Neuron (in vitro differentiated cells): ENCODE measurements around the gene TAAR9.

Source experiments
- H2AFZ ChIP-seq: one replicate; pipeline ENCODE4 v1.6.1; 2013; ENCODE audit warnings: low read depth, mild to moderate bottlenecking, inconsistent platforms, low read length, moderate library complexity
- H3K27me3 ChIP-seq: one replicate; pipeline ENCODE4 v1.6.1; 2013; ENCODE audit warnings: low read length; ENCODE audit not compliant: insufficient read depth
- H3K36me3 ChIP-seq: one replicate; pipeline ENCODE4 v1.6.1; 2013; ENCODE audit warnings: low read length; ENCODE audit not compliant: insufficient read depth
- H3K4me1 ChIP-seq: one replicate; pipeline ENCODE4 v1.6.1; 2013; ENCODE audit warnings: low read length; ENCODE audit not compliant: insufficient read depth
- H3K4me3 ChIP-seq: 2 replicates; pipeline ENCODE4 v1.5.1; 2013; ENCODE audit warnings: mild to moderate bottlenecking, low read length, moderate library complexity
- H3K9me3 ChIP-seq: one replicate; pipeline ENCODE4 v1.6.1; 2013; ENCODE audit warnings: low read length

The TAAR9 gene

DNA sequence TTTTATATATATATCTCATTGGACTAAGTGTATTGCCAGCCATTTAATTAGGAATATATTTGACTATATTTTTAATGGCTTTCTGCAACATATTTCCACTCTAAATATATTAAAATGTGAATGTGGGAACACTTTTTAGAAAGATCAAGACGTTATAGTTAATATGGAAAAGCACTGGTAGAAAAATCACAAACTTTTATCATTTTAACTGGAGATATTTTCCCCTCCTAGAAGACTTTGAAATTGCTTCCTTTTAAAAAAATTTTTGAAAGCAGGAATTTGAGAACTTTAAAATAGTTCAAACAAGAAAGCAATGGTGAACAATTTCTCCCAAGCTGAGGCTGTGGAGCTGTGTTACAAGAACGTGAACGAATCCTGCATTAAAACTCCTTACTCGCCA lies at the start of gene TAAR9:
Gene TAAR9 (plus strand): TSS at position 301 of the 400 bp plus-strand sequence. CDS start 13 bp downstream, at position 314.
- no peaks in the 10 kb centered on the region for H3K27me3 ChIP-seq
- H3K4me3 ChIP-seq = no peak within 1 kb of the TSS
- H2AFZ ChIP-seq = no peak within 1 kb of the TSS
- H3K4me1 ChIP-seq = no peaks in the 10 kb centered on the region
- no peaks in the 10 kb centered on the region for H3K36me3 ChIP-seq
- no peaks in the 10 kb centered on the region for H3K9me3 ChIP-seq

DNA sequence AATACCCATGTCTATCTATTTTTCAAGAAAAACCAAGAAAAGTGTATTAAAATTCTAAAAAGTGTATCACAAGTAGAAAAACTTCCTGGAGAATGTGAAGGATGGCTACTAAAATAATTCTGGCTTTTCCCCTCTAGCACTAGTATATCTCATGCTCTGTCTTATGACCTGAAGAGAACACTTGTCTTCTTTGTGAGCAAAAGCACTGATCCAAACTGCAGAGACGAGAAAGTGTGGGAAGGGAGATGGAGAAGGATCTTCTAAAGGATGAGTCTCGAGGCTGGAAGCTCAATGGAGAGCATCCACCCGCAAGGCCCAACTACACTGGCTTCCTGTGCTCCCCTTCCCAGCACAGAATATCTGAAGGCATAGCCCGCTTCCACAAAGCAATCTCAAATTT lies 48.7 kb upstream of the TAAR9 start:
- no peaks in the 10 kb centered on the region for H3K36me3 ChIP-seq
- H3K4me3 ChIP-seq = no peak overlapping the region
- H3K27me3 ChIP-seq = no peaks in the 10 kb centered on the region
- H3K4me1 ChIP-seq = no peaks in the 10 kb centered on the region
- H3K9me3 ChIP-seq = no peaks in the 10 kb centered on the region
- H2AFZ ChIP-seq = no peak overlapping the region

GRCh38 chr6:132490024-132490423 lies 48.1 kb upstream of the TAAR9 start:
- H3K27me3 ChIP-seq = no peaks in the 10 kb centered on the region
- H3K36me3 ChIP-seq = no peaks in the 10 kb centered on the region
- no peaks in the 10 kb centered on the region for H3K4me1 ChIP-seq
- H2AFZ ChIP-seq = no peak overlapping the region
- no peak overlapping the region for H3K4me3 ChIP-seq
- no peaks in the 10 kb centered on the region for H3K9me3 ChIP-seq

DNA sequence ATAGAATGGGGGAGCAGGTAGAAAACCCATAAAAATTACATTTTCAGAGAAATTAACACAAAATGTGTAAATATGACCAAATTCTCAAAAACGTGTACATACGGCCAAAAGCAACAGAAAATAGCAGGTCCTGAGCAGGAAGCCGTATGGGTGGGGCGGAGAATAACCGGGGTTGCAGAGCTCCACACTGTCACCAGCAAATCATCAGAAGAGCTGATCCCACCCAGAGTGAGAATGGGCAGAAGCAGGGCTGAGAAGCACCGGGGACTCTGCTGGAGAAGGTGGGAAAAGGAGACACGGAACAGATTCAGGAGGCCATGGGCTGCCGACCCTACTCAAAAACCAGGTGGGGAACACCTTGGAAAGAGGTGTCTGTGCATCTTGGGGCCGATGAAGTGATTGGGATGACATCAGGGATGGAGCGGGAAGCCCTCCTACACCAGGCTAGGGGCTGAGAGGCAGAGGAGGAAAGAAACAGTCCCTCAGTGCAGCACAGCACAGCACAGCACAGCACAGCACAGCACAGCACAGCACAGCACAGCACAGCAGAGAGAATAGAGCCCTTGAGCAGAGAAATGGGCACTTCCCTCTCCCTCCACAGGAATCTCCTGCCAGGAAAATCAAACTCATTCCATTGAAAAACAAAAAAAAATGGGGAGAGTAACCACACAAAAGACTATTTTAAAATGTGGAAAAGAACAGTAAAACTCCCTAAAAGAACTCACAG lies 47.4 kb upstream of the TAAR9 start:
- Histone ChIP-seq H3K9me3 (no peaks in the 10 kb centered on the region), H3K36me3 (no peaks in the 10 kb centered on the region), H3K4me3 (no peak overlapping the region), H3K4me1 (no peaks in the 10 kb centered on the region), H2AFZ (no peak overlapping the region), H3K27me3 (no peaks in the 10 kb centered on the region)

DNA sequence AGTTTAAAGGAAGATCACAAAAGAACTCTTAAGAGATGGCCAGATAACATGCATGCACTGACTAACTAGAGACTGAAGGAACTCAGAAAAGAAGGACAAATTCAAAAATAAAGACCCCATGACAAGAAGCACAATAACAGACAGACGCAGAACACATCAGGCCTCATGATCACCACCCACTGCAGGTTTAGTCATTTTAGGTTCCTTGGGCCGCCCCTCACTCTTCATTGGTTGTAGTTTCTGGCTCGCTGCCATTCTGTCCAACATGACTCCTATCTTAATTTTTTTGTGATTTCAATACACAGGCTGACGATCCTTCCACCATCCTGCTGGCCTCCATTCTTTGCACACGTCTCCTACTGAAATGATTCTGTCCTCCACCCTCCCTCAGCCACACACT lies 46.8 kb upstream of the TAAR9 start:
- Histone ChIP-seq H2AFZ (no peak overlapping the region), H3K36me3 (no peaks in the 10 kb centered on the region), H3K4me3 (no peak overlapping the region), H3K9me3 (no peaks in the 10 kb centered on the region), H3K4me1 (no peaks in the 10 kb centered on the region), H3K27me3 (no peaks in the 10 kb centered on the region)

DNA sequence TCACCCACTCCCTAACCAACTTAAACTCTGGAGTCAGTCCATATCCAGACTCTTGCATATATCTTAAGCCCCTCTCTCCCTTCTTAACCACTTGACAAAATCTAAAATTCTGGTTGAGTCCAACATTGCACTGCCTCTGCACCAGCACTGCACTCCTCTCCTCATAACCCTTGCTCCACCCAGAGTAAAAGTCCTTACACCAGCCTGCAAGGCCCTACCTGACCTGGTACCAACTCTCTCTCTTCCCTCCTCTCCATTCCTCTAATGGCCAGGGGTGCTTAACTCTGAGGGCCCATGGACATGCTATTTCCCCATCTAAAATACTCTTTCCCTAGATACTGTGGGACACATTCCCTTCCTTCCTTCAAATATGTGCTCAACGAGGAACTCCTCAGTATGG lies 46.2 kb upstream of the TAAR9 start:
- no peaks in the 10 kb centered on the region for H3K4me1 ChIP-seq
- no peaks in the 10 kb centered on the region for H3K27me3 ChIP-seq
- no peak overlapping the region for H3K4me3 ChIP-seq
- no peaks in the 10 kb centered on the region for H3K36me3 ChIP-seq
- no peaks in the 10 kb centered on the region for H3K9me3 ChIP-seq
- H2AFZ ChIP-seq = no peak overlapping the region

DNA sequence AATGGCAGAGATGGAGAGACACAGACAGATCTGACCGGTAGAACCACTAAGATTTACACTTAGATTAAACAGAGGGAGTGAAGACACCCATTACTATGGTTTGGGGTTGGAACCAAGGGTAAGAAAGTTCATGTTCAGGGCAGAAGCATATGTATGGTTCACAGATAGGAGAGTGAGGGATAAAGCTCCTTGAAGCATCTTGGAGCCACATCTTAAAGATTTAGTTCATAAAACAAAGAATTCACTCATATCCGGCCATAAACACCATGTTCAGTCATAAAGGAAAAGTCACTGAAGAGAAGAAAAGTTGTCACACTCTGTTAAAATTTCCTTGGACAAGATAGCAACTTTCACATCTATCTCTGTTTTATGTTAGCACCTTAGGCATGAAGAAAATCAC lies 43.1 kb upstream of the TAAR9 start:
- no peaks in the 10 kb centered on the region for H3K27me3 ChIP-seq
- H3K36me3 ChIP-seq = peaks cover 12% of the 10 kb centered on the region
- no peak overlapping the region for H3K4me3 ChIP-seq
- H3K4me1 ChIP-seq = no peaks in the 10 kb centered on the region
- no peak overlapping the region for H2AFZ ChIP-seq
- H3K9me3 ChIP-seq = peaks cover 2% of the 10 kb centered on the region

GRCh38 chr6:132495604-132496079 lies 42.4 kb upstream of the TAAR9 start:
- Histone ChIP-seq H2AFZ (no peak overlapping the region), H3K36me3 (peaks cover 12% of the 10 kb centered on the region), H3K4me1 (no peaks in the 10 kb centered on the region), H3K9me3 (peaks cover 2% of the 10 kb centered on the region), H3K27me3 (no peaks in the 10 kb centered on the region), H3K4me3 (no peak overlapping the region)

GRCh38 chr6:132496519-132497180 lies 41.4 kb upstream of the TAAR9 start:
- H3K36me3 ChIP-seq = peaks cover 16% of the 10 kb centered on the region
- H3K27me3 ChIP-seq = no peaks in the 10 kb centered on the region
- peaks cover 2% of the 10 kb centered on the region for H3K9me3 ChIP-seq
- H3K4me1 ChIP-seq = no peaks in the 10 kb centered on the region
- no peak overlapping the region for H3K4me3 ChIP-seq
- no peak overlapping the region for H2AFZ ChIP-seq

DNA sequence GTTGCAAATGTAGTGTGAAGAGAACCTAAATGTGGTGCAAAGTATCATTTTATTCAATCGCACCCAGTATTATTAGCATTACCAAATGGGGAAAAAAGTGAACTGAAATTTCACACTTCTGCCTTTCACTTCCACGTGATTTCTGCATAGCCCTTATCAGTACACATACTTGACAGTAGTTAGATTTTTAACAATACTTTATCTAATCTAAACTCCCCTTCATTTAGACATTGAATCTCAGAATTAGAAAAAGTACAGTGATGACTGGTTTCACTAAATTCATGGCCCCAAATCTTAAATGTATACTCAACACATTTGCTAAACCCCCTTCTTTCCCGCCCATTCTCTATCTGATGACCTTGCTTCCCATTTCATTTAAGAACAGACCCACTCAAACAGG lies 39.4 kb upstream of the TAAR9 start:
- H3K36me3 ChIP-seq = peaks cover 23% of the 10 kb centered on the region
- no peaks in the 10 kb centered on the region for H3K4me1 ChIP-seq
- peaks cover 2% of the 10 kb centered on the region for H3K9me3 ChIP-seq
- no peaks in the 10 kb centered on the region for H3K27me3 ChIP-seq
- H2AFZ ChIP-seq = no peak overlapping the region
- no peak overlapping the region for H3K4me3 ChIP-seq

- H2AFZ ChIP-seq = no peak overlapping the region
- peaks cover 23% of the 10 kb centered on the region for H3K36me3 ChIP-seq
- no peaks in the 10 kb centered on the region for H3K27me3 ChIP-seq
- no peaks in the 10 kb centered on the region for H3K4me1 ChIP-seq
- peaks cover 2% of the 10 kb centered on the region for H3K9me3 ChIP-seq
- H3K4me3 ChIP-seq = no peak overlapping the region
These were observed 38.3 kb upstream of the TAAR9 start for GRCh38 chr6:132499757-132500156.

- H3K36me3 ChIP-seq = peaks cover 11% of the 10 kb centered on the region
- H3K4me1 ChIP-seq = no peaks in the 10 kb centered on the region
- H3K27me3 ChIP-seq = no peaks in the 10 kb centered on the region
- H3K9me3 ChIP-seq = no peaks in the 10 kb centered on the region
- no peak overlapping the region for H3K4me3 ChIP-seq
- no peak overlapping the region for H2AFZ ChIP-seq
These were observed 33.3 kb upstream of the TAAR9 start for GRCh38 chr6:132504757-132505156.

DNA sequence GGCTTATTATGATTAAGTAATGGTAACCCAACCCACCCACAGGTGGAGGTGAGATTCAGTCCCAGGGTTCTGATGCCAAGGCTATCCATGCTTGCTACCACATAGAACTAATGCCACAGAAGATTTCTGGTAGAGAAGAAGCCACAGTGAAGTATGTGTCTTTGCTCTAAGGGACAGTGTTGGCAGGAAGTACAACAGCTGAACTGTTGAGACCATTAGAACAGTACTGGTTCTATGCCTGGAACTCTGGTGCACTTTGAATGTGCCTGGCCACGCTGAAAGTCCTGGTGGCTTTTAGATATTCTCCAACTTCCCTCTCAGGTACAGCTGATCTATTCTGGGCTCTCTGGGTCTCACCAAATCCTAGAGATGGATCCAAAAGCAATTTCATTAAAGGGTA lies 32.9 kb upstream of the TAAR9 start:
- Histone ChIP-seq H3K9me3 (no peaks in the 10 kb centered on the region), H3K36me3 (peaks cover 11% of the 10 kb centered on the region), H3K4me3 (no peak overlapping the region), H2AFZ (no peak overlapping the region), H3K27me3 (no peaks in the 10 kb centered on the region), H3K4me1 (no peaks in the 10 kb centered on the region)
